ENCODE results near the gene TSEN34.
"Not testable (repeated sequence)": the region's sequence is repeated elsewhere in the genome, so short reads cannot be mapped to it uniquely, and the experiment has no call there.

The TSEN34 gene

GRCh38 chr19:54186934-54187381 lies 4.2 kb upstream of the TSEN34 start:
- DNase-seq (ENCODE audit: low spot score) (no peak), FAIRE-seq (no peak)

- DNase-seq (ENCODE audit: low spot score) (no peak), FAIRE-seq (no peak)
These were observed 2.8 kb upstream of the TSEN34 start for GRCh38 chr19:54188215-54188871.

- FAIRE-seq (no peak), DNase-seq (ENCODE audit: low spot score) (peak; percentile 76)
These were observed 1.9 kb upstream of the TSEN34 start, which contains the start of gene MBOAT7 for GRCh38 chr19:54189145-54189734. Gene MBOAT7, minus strand, starts transcription at chr19:54189580. Its CDS starts 1,072 bp downstream, at chr19:54188508.

GRCh38 chr19:54189735-54190502 lies 1.2 kb upstream of the TSEN34 start:
- DNase-seq (ENCODE audit: low spot score) (peak; percentile 92), FAIRE-seq (peak; percentile 98)

- FAIRE-seq: no peak
- DNase-seq (ENCODE audit: low spot score): peak; percentile 88
These were observed 551 bp upstream of the TSEN34 start for GRCh38 chr19:54190503-54191010.

GRCh38 chr19:54191811-54192453 lies 824 bp downstream of the TSEN34 start:
- DNase-seq (ENCODE audit: low spot score) (no peak), FAIRE-seq (no peak)

GRCh38 chr19:54193011-54193410 lies 1.9 kb downstream of the TSEN34 start:
- FAIRE-seq: no peak
- no peak for DNase-seq (ENCODE audit: low spot score)

- not testable (repeated sequence) for DNase-seq (ENCODE audit: low spot score); FAIRE-seq
These were observed 3.4 kb downstream of the TSEN34 start for GRCh38 chr19:54194463-54194862.

- FAIRE-seq (no peak), DNase-seq (ENCODE audit: low spot score) (no peak)
These were observed 5.4 kb downstream of the TSEN34 start for GRCh38 chr19:54196536-54196935.

GRCh38 chr19:54197121-54197520 lies 6.0 kb downstream of the TSEN34 start:
- FAIRE-seq: no peak
- DNase-seq (ENCODE audit: low spot score): no peak

GRCh38 chr19:54199401-54199800 lies 8.3 kb downstream of the TSEN34 start:
- DNase-seq (ENCODE audit: low spot score) (no peak), FAIRE-seq (no peak)

- FAIRE-seq: no peak
These were observed 10.1 kb downstream of the TSEN34 start for GRCh38 chr19:54201172-54201701.

GRCh38 chr19:54201980-54202379 lies 10.9 kb downstream of the TSEN34 start:
- no peak for DNase-seq (ENCODE audit: low spot score)
- no peak for FAIRE-seq

More at GRCh38 chr19:54201172-54201701, 10.1 kb downstream of the TSEN34 start:
- no peak for DNase-seq (ENCODE audit: low spot score)

- DNase-seq (ENCODE audit: low spot score): no peak
These were observed 12.1 kb downstream of the TSEN34 start for GRCh38 chr19:54203151-54203611.

GRCh38 chr19:54204767-54205468 lies 13.8 kb downstream of the TSEN34 start:
- DNase-seq (ENCODE audit: low spot score) (no peak), FAIRE-seq (no peak)

More at GRCh38 chr19:54203151-54203611, 12.1 kb downstream of the TSEN34 start:
- FAIRE-seq: no peak

GRCh38 chr19:54206030-54206830 lies 15.1 kb downstream of the TSEN34 start:
- no peak for FAIRE-seq

GRCh38 chr19:54206831-54207177 lies 15.7 kb downstream of the TSEN34 start:
- FAIRE-seq: no peak
- DNase-seq (ENCODE audit: low spot score): no peak

More at GRCh38 chr19:54206030-54206830, 15.1 kb downstream of the TSEN34 start:
- no peak for DNase-seq (ENCODE audit: low spot score)

GRCh38 chr19:54207193-54207592 lies 16.1 kb downstream of the TSEN34 start:
- DNase-seq (ENCODE audit: low spot score); FAIRE-seq: not testable (repeated sequence)

- DNase-seq (ENCODE audit: low spot score) (no peak), FAIRE-seq (no peak)
These were observed 16.5 kb downstream of the TSEN34 start for GRCh38 chr19:54207676-54207982.
